NB4 (cell line): ENCODE measurements around the gene ASNSD1.

ENCODE experiments used
- CTCF ChIP-seq: IDR thresholded peaks from one replicate; pipeline ENCODE4 v1.5.1; 2012; ENCODE audit warnings: low read depth, low read length
- MAX ChIP-seq: IDR thresholded peaks from 2 replicates; pipeline ENCODE4 v1.6.1; 2011; ENCODE audit warnings: low read depth, low read length
- MYC ChIP-seq: IDR thresholded peaks from 2 replicates; pipeline ENCODE4 v1.6.1; 2011; ENCODE audit warnings: low read depth, low read length
- POLR2A ChIP-seq: IDR thresholded peaks from 2 replicates; pipeline ENCODE4 v1.6.1; 2011; ENCODE audit warnings: mild to moderate bottlenecking; ENCODE audit not compliant: insufficient read length; ENCODE audit errors: extremely low read depth

GRCh38 chr2:189669913-189670312 lies 8.7 kb downstream of the ASNSD1 start:
- no peak for TF ChIP-seq CTCF
- no peak for TF ChIP-seq POLR2A
- TF ChIP-seq MAX, result no peak
- TF ChIP-seq MYC, result no peak
